Measurements from ENCODE around the gene C5orf63. TPM values are rescaled to one million over a fixed set of nuclear protein-coding genes. Genes with fewer than 3 reads are reported as not detected.

Gene C5orf63
- total and polyA plus RNA-seq, 2 of the 13 experiments (the other 11 are each of a cell fraction or from before 2014, with no cell fraction given): 7.9 to 8.8 TPM

DNA sequence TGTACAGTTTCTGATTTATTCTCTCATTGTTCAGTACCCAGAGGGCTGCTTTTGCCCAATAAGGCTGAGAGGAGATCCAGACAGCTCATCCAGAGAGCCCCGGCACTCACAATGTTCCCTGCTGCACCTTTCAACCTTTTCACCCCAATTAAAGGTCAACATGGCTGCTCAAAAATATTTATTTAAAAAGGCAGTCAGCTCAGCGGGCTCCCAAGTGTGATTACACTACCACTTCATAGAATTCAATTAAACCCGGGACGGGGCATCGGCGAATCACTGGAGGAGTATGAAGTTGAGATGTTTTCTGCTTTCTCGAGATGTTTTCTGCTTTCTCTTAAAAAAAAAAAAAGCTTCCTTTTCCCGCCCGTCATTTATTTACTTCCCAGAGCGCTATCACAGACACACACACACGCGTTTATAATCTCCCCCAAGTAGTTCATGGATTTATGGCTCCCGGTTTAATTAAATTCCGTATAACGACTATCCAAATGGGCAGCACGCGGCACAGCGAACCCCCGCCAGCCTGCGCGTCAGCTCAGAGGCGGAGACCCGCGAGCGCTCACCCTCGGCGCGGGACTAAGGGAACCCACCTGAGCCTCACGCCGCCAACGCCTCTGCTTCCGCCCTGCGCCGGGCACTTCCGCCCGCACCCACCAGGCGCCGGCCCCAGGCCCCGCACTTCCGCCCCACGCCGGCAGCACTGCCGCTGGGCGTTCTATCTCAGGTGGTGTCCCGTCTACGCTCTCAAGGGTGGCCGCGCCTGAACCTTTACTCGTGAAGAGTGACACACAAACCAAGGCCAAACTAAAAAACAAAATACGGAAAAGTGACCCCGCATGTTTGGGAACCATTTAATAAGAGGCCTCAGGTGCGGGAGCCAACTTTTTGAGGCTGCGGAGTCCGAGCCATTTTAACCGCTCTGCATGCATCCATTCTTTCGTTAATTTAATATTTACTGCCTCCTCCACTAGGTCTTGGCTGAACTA lies at the start of gene C5orf63 (continued):
- TF ChIP-seq FOXC1 (CRISPR knock-in tag; IDR thresholded peaks at IDR 0.05; ENCODE audit: borderline replicate concordance) (peak; percentile 89), ZNF773 (CRISPR knock-in tag; IDR thresholded peaks at IDR 0.05; ENCODE audit: borderline replicate concordance) (no peak), GTF3A (CRISPR knock-in tag; conservative IDR thresholded peaks at IDR 0.05) (no peak; the same call in 1 of the 2 replicates), PHF20 (CRISPR knock-in tag; IDR thresholded peaks at IDR 0.05) (peak; percentile 94), TBL1XR1 (IDR thresholded peaks at IDR 0.05; ENCODE audit: borderline replicate concordance, low read length, partially characterized antibody) (no peak), ZBTB8A (CRISPR knock-in tag; IDR thresholded peaks at IDR 0.05; ENCODE audit: borderline replicate concordance, low read depth) (no peak), ZNF335 (CRISPR knock-in tag; IDR thresholded peaks at IDR 0.05) (no peak), PBX2 (CRISPR knock-in tag; IDR thresholded peaks at IDR 0.05) (no peak), ZNF616 (CRISPR knock-in tag; IDR thresholded peaks at IDR 0.05; ENCODE audit: low read depth) (0 out of 2 replicates have a peak, but pooled peaks have one; percentile 43), NBN (conservative IDR thresholded peaks at IDR 0.05) (no peak), CEBPB (IDR thresholded peaks at IDR 0.05; ENCODE audit: borderline replicate concordance, low read depth, low read length) (no peak), RELA (CRISPR knock-in tag; IDR thresholded peaks at IDR 0.05) (no peak), CSRNP2 (CRISPR knock-in tag; conservative IDR thresholded peaks at IDR 0.05; ENCODE audit: low read depth) (0 out of 2 replicates have a peak, but pooled peaks have one; percentile 71), ZNF660 (CRISPR knock-in tag; IDR thresholded peaks at IDR 0.05; ENCODE audit: borderline replicate concordance, low read depth) (no peak), ZFAT (CRISPR knock-in tag; conservative IDR thresholded peaks at IDR 0.05) (no peak), ZNF317 (CRISPR knock-in tag; IDR thresholded peaks at IDR 0.05) (0 out of 2 replicates have a peak, but pooled peaks have one; percentile 39), ZSCAN12 (CRISPR knock-in tag; IDR thresholded peaks at IDR 0.05) (no peak; the same call in 1 of the 2 replicates), CHCHD3 (CRISPR knock-in tag; IDR thresholded peaks at IDR 0.05) (no peak), HMGA1 (CRISPR knock-in tag; conservative IDR thresholded peaks at IDR 0.05) (no peak), ZNF543 (CRISPR knock-in tag; IDR thresholded peaks at IDR 0.05) (peak; percentile 87; the same call in 1 of the 2 replicates), FLYWCH1 (CRISPR knock-in tag; IDR thresholded peaks at IDR 0.05) (no peak), XRCC5 (optimal IDR thresholded peaks at IDR 0.05; ENCODE audit: low read length) (peak; percentile 52), ZMYM2 (CRISPR knock-in tag; IDR thresholded peaks at IDR 0.05) (no peak), KDM6A (CRISPR knock-in tag; IDR thresholded peaks at IDR 0.05; ENCODE audit: low read depth) (no peak), TBX2 (CRISPR knock-in tag; IDR thresholded peaks at IDR 0.05; ENCODE audit: borderline replicate concordance) (peak; percentile 81)
- TF ChIP-seq, protein P1, sequence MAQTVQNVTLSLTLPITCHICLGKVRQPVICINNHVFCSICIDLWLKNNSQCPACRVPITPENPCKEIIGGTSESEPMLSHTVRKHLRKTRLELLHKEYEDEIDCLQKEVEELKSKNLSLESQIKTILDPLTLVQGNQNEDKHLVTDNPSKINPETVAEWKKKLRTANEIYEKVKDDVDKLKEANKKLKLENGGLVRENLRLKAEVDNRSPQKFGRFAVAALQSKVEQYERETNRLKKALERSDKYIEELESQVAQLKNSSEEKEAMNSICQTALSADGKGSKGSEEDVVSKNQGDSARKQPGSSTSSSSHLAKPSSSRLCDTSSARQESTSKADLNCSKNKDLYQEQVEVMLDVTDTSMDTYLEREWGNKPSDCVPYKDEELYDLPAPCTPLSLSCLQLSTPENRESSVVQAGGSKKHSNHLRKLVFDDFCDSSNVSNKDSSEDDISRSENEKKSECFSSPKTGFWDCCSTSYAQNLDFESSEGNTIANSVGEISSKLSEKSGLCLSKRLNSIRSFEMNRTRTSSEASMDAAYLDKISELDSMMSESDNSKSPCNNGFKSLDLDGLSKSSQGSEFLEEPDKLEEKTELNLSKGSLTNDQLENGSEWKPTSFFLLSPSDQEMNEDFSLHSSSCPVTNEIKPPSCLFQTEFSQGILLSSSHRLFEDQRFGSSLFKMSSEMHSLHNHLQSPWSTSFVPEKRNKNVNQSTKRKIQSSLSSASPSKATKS (CRISPR knock-in tag; IDR thresholded peaks at IDR 0.05): 0 out of 2 replicates have a peak, but pooled peaks have one; percentile 27
